GM10266 (cell line): ENCODE data around the gene CEP57L1.

ENCODE experiments used
- DNase-seq: peaks from one replicate; pipeline ENCODE4 v3.0.0; 2012; ENCODE audit errors: extremely low spot score
- TF ChIP-seq, protein P1 (sequence below): IDR thresholded peaks from 2 replicates; pipeline ENCODE4 v1.5.1; 2012; ENCODE audit warnings: mild to moderate bottlenecking, low read depth; ENCODE audit not compliant: control insufficient read depth, insufficient read depth; ENCODE audit errors: missing control alignments

CEP57L1 gene

DNA sequence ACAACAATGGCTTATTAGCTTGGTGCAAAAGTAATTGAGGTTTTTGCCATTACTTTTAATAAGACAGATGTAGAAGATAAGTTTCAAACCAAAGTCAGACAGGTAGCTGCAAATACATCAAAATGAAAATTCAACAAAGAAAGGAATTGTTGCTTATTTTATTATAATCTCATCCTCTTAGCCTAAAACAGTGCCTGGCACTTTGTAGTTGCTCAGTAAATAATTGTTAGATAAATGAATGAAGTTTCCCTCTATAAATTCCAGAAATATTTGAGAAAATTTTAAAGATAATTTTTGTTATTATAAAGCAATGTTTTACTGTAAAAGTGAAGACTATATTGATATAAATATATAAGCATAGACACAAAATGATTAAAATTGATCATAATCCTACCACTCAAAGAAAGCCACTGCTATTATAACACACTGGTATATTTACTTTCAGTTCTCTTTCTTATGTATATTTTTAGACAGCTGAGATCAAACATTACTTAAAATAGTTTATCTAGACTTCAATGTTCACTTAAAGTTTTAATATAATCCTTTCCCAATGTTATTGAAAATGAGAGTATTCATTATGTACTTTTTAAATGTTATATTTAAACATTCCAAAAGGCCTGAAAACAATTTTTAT lies 43.2 kb upstream of the CEP57L1 start:
- TF ChIP-seq, protein P1, sequence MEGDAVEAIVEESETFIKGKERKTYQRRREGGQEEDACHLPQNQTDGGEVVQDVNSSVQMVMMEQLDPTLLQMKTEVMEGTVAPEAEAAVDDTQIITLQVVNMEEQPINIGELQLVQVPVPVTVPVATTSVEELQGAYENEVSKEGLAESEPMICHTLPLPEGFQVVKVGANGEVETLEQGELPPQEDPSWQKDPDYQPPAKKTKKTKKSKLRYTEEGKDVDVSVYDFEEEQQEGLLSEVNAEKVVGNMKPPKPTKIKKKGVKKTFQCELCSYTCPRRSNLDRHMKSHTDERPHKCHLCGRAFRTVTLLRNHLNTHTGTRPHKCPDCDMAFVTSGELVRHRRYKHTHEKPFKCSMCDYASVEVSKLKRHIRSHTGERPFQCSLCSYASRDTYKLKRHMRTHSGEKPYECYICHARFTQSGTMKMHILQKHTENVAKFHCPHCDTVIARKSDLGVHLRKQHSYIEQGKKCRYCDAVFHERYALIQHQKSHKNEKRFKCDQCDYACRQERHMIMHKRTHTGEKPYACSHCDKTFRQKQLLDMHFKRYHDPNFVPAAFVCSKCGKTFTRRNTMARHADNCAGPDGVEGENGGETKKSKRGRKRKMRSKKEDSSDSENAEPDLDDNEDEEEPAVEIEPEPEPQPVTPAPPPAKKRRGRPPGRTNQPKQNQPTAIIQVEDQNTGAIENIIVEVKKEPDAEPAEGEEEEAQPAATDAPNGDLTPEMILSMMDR: no peak

DNA sequence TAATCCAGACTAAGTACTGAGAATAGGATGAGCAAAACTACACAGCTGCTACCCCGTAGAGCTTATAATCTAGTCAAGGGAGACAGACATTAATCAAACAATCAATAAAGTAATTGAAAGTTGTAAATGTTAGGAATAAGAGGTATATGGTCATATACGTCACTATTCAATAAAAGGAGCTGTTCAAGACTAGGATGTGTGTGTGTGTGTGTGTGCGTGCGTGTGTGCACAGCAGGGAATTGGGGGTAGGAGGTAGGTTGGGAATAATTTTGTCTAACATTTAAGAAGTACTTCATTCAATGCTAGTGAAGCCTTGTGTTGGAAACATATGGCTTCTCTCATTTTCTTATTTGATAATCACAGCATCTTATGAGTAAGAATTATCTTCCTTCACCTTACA lies 42.5 kb upstream of the CEP57L1 start:
- no peak for DNase-seq

More for the DNA sequence above, 43.2 kb upstream of the CEP57L1 start:
- DNase-seq: no peak

DNA sequence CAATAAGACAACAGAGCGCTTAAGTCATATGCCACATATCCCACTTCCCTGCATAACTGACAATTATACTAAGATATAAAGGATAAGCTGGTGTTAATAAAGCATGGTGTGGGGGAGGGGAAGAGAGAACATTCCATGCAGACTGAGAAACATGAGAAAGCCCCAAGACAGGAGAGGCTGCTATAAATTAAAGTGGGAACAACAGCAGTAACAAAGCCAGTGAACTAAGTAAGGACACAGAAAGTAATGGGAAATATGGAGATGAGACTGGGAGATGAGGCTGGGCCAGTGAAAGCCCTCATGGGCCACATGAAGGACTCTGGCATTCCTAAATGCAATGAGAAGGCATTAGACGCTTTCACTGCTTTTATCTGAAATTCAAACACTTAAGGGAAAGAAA lies 42.0 kb upstream of the CEP57L1 start:
- TF ChIP-seq, protein P1: no peak
- DNase-seq: no peak

More for the DNA sequence above, 42.5 kb upstream of the CEP57L1 start:
- TF ChIP-seq, protein P1: no peak

DNA sequence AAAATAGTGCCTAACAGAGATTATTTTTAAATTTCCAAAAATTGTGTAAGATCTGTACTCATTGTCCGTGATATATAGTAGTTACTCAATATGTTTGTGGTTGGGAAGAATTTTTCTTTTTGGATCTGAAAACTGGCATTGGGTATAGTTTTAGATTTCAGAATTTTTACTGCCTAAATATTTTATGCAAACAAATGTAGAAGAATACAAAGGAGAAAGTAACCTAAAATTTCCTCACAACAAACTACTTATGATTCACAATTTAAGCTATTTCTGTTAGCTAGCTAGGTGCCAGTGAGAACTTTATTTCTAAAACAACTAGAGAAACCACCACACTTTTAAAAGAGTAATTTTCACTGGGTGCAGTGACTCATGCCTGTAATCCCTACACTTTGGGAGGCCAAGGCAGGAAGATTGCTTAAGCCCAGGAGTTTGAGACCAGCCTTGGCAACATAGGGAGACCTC lies 39.5 kb upstream of the CEP57L1 start:
- TF ChIP-seq, protein P1: no peak
- DNase-seq: no peak

DNA sequence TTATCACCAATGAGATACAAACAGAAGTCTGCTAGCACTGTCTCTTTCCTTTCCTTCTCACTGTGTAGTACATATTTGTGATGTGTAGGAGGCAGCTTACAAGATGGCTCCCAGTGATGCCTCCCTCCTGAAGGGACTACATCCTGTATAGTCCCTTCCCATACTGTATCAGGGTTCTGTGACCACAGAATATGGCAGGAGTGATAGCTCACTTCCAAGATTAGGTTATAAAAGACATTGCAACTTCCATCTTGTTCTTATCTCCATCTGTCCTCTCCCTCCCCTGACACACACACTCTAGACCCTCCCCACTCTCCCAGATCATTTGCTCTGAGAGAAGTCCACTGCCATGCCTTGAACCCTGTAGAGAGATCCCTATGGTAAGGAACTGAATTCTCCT lies 38.6 kb upstream of the CEP57L1 start:
- DNase-seq: no peak
- TF ChIP-seq, protein P1: no peak

DNA sequence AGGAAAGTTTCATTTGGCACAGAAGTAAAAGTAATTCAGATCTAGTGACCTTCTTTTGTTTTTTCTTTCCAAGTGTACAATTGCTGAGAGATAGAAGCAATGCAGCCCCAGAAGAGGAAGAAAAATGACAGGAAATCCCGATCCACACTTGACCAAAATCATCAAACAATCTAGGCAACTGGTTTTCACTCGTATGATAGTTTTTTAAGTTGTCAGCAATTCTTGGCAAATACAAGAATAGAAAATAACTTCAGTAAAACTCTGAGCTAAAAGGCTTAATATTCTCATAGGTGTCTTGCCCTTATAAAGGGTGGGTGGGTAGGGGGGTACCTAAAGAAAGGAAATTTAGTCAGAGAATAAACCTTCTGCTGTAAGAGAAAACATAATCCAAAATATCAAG lies 36.7 kb upstream of the CEP57L1 start:
- TF ChIP-seq, protein P1: no peak
- DNase-seq: no peak

DNA sequence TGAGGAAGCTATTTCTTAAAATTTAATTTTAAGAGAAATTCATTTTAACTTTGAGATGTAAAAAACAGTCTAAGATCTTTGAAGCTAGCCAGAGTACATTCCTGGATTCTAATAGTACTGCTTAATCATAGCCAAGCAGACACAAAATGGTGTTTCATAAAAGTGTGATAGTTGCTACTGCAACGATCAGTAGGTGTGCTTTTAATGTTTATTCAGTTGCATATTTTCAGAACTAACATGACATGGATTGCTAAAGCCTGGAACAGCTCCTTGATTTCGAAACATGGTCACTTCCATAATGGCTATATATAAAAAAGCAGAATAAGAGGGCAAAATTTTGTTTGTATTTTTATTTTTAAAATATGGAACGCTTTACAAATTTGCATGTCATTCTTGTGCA lies 36.2 kb upstream of the CEP57L1 start:
- no peak for DNase-seq
- TF ChIP-seq, protein P1: no peak
